MM.1S (cell line): ENCODE measurements around the gene TMEM19.
"Not testable (repeated sequence)": the region's sequence is repeated elsewhere in the genome, so short reads cannot be mapped to it uniquely, and the experiment has no call there.

Experiments used
- DNase-seq: peaks from one replicate; pipeline ENCODE4 v3.0.0-alpha.2; 2015
- H2AFZ ChIP-seq: fragments of 300-600 bp; sonication (generic); 2 replicates; pipeline ENCODE4 v1.6.0; 2016; ENCODE audit warnings: antibody characterized with exemption, low read length
- H3F3A ChIP-seq: fragments of 300-600 bp; sonication (generic); 2 replicates; pipeline ENCODE4 v1.6.1; 2016; ENCODE audit warnings: mild to moderate bottlenecking, antibody characterized with exemption, low read length, moderate library complexity, mixed read lengths; ENCODE audit not compliant: insufficient read depth
- H3K27ac ChIP-seq: fragments of 300-600 bp; sonication (generic); 2 replicates; pipeline ENCODE4 v1.5.1; 2016; ENCODE audit warnings: mild to moderate bottlenecking, low read length
- H3K27me3 ChIP-seq: fragments of 300-600 bp; sonication (generic); replicated peaks from 2 replicates; pipeline ENCODE4 v1.6.0; 2016; ENCODE audit warnings: low read length; ENCODE audit not compliant: insufficient read depth
- H3K36me3 ChIP-seq: fragments of 300-600 bp; sonication (generic); replicated peaks from 2 replicates; pipeline ENCODE4 v1.6.1; 2016; ENCODE audit warnings: mild to moderate bottlenecking, low read length, mixed read lengths; ENCODE audit not compliant: insufficient read depth
- H3K4me1 ChIP-seq: fragments of 300-600 bp; sonication (generic); 2 replicates; pipeline ENCODE4 v1.6.1; 2016; ENCODE audit warnings: low read length, mixed read lengths
- H3K4me2 ChIP-seq: fragments of 300-600 bp; sonication (generic); 2 replicates; pipeline ENCODE4 v1.6.0; 2016; ENCODE audit warnings: low read depth, low read length
- H3K4me3 ChIP-seq: fragments of 300-600 bp; sonication (generic); 2 replicates; pipeline ENCODE4 v1.5.1; 2016; ENCODE audit warnings: low read length, mixed read lengths
- H3K79me2 ChIP-seq: fragments of 300-600 bp; sonication (generic); 2 replicates; pipeline ENCODE4 v1.6.1; 2016; ENCODE audit warnings: mixed run types, low read length, mixed read lengths
- H3K9ac ChIP-seq: fragments of 300-600 bp; sonication (generic); 2 replicates; pipeline ENCODE4 v1.6.1; 2016; ENCODE audit warnings: low read length, mixed read lengths
- H3K9me2 ChIP-seq: fragments of 300-600 bp; sonication (generic); replicated peaks from 2 replicates; pipeline ENCODE4 v1.6.1; 2016; ENCODE audit warnings: mild to moderate bottlenecking, low read length, mixed read lengths; ENCODE audit not compliant: insufficient read depth
- H3K9me3 ChIP-seq: fragments of 300-600 bp; sonication (generic); replicated peaks from 2 replicates; pipeline ENCODE4 v1.6.1; 2016; ENCODE audit warnings: mild to moderate bottlenecking, low read length, mixed read lengths; ENCODE audit not compliant: insufficient read depth
- H4K20me1 ChIP-seq: fragments of 300-600 bp; sonication (generic); 2 replicates; pipeline ENCODE4 v1.6.1; 2016; ENCODE audit warnings: mild to moderate bottlenecking, low read length, moderate library complexity, mixed read lengths; ENCODE audit not compliant: insufficient read depth
- CTCF ChIP-seq: fragments of 300-600 bp; sonication (generic); IDR thresholded peaks from 2 replicates; pipeline ENCODE4 v1.5.1; 2016; ENCODE audit warnings: antibody characterized with exemption, low read length, mixed read lengths
- EZH2 ChIP-seq: fragments of 300-600 bp; sonication (generic); optimal IDR thresholded peaks from 2 replicates; pipeline ENCODE3; 2017; ENCODE audit warnings: low read depth, mild to moderate bottlenecking, antibody characterized with exemption, low read length, mixed read lengths
- EZH2phosphoT487 ChIP-seq: fragments of 300-600 bp; sonication (generic); IDR thresholded peaks from 2 replicates; pipeline ENCODE4 v1.6.1; 2018; ENCODE audit warnings: antibody characterized with exemption, low read length

The TMEM19 gene

GRCh38 chr12:71691504-71692129 lies 5.7 kb downstream of the TMEM19 start:
- TF ChIP-seq EZH2 = no peak
- TF ChIP-seq CTCF = no peak
- TF ChIP-seq EZH2phosphoT487 = no peak
- Histone ChIP-seq H3F3A (peaks cover 65% of the 10 kb centered on the region), H3K36me3 (no peaks in the 10 kb centered on the region), H2AFZ (no peak overlapping the region), H3K9me2 (no peaks in the 10 kb centered on the region), H4K20me1 (no peaks in the 10 kb centered on the region), H3K27me3 (no peaks in the 10 kb centered on the region), H3K4me1 (peaks cover 41% of the 10 kb centered on the region), H3K79me2 (peaks cover 71% of the 10 kb centered on the region), H3K9me3 (no peaks in the 10 kb centered on the region), H3K4me2 (peak overlapping the region; percentile 93), H3K27ac (peak overlapping the region; percentile 82), H3K4me3 (peak overlapping the region; percentile 46), H3K9ac (peak overlapping the region; percentile 81; the same call in 1 of the 2 replicates)
- peak; percentile 53 for DNase-seq

- H3F3A ChIP-seq = peaks cover 51% of the 10 kb centered on the region
- DNase-seq = no peak
- H3K4me3 ChIP-seq = no peak overlapping the region
- no peaks in the 10 kb centered on the region for H4K20me1 ChIP-seq
- no peaks in the 10 kb centered on the region for H3K36me3 ChIP-seq
- no peaks in the 10 kb centered on the region for H3K9me2 ChIP-seq
- peak overlapping the region; percentile 82; the same call in 1 of the 2 replicates for H3K27ac ChIP-seq
- peaks cover 61% of the 10 kb centered on the region for H3K79me2 ChIP-seq
- H3K27me3 ChIP-seq = no peaks in the 10 kb centered on the region
- H3K4me2 ChIP-seq = peak overlapping the region; percentile 86
- no peaks in the 10 kb centered on the region for H3K9me3 ChIP-seq
- H3K4me1 ChIP-seq = peaks cover 41% of the 10 kb centered on the region
- H3K9ac ChIP-seq = no peak overlapping the region
- no peak overlapping the region for H2AFZ ChIP-seq
- TF ChIP-seq EZH2phosphoT487 (no peak), EZH2 (no peak), CTCF (no peak)
Observed at GRCh38 chr12:71693126-71693525, 7.2 kb downstream of the TMEM19 start.

GRCh38 chr12:71693651-71694050 lies 7.8 kb downstream of the TMEM19 start:
- H3K27me3 ChIP-seq, H3K36me3 ChIP-seq, H4K20me1 ChIP-seq, H3K9me2 ChIP-seq, DNase-seq, H3K9me3 ChIP-seq: not testable (repeated sequence)
- Histone ChIP-seq H3K9ac (peak overlapping the region; percentile 35; the same call in 1 of the 2 replicates), H3K4me3 (peak overlapping the region; percentile 30), H3K4me2 (peak overlapping the region; percentile 86), H2AFZ (peak overlapping the region; percentile 29; the same call in 1 of the 2 replicates), H3K4me1 (peaks cover 37% of the 10 kb centered on the region), H3K79me2 (peaks cover 57% of the 10 kb centered on the region), H3K27ac (peak overlapping the region; percentile 82), H3F3A (peaks cover 45% of the 10 kb centered on the region)

- Histone ChIP-seq H3K27ac (peak overlapping the region; percentile 82), H3K27me3 (no peaks in the 10 kb centered on the region), H3K9me2 (no peaks in the 10 kb centered on the region), H2AFZ (peak overlapping the region; percentile 29; the same call in 1 of the 2 replicates), H3K36me3 (no peaks in the 10 kb centered on the region), H4K20me1 (no peaks in the 10 kb centered on the region), H3K9ac (peak overlapping the region; percentile 35; the same call in 1 of the 2 replicates), H3K4me1 (peaks cover 37% of the 10 kb centered on the region), H3K79me2 (peaks cover 51% of the 10 kb centered on the region), H3K4me3 (peak overlapping the region; percentile 30), H3F3A (peaks cover 42% of the 10 kb centered on the region), H3K4me2 (peak overlapping the region; percentile 86), H3K9me3 (no peaks in the 10 kb centered on the region)
- no peak for TF ChIP-seq EZH2phosphoT487
- no peak for TF ChIP-seq CTCF
- no peak for TF ChIP-seq EZH2
- DNase-seq = peak; percentile 61
Observed at GRCh38 chr12:71694099-71694820, 8.4 kb downstream of the TMEM19 start.
